Endothelial cell of umbilical vein (primary cell): ENCODE results near the gene WTAP. TPM values are rescaled to one million over a fixed set of nuclear protein-coding genes. Genes with fewer than 3 reads are reported as not detected.

Experiments used
- BruUV-seq: library from RNA; stranded (reverse); fragments of 400-500 nt; replicated peaks from 2 replicates; lab custom pipeline; 2021; lab: Mats Ljungman, UMichigan
- CTCF ChIA-PET: fragments of 300-600, 350-600 bp; sonication (Branson Sonifier 250); formaldehyde crosslinking; loops from one replicate; lab custom pipeline; 2021; ENCODE audit warnings: antibody characterized with exemption, inconsistent platforms; lab: Charles Lee
- POLR2A ChIA-PET: fragments of 300-600, 350-600 bp; sonication (Branson Sonifier 250); formaldehyde crosslinking; loops from one replicate; lab custom pipeline; 2021; ENCODE audit warnings: antibody characterized with exemption, inconsistent platforms; lab: Charles Lee
- DNase-seq: peaks from one replicate; pipeline ENCODE4 v3.0.0-alpha.2; 2011; ENCODE audit warnings: low read depth, low spot score
- FAIRE-seq: peaks from 2 replicates; lab custom pipeline; 2011; peaks lifted over from hg19 to GRCh38; lab: Jason Lieb, UNC
- H2AFZ ChIP-seq: 2 replicates; pipeline ENCODE4 v1.6.0; 2012; ENCODE audit warnings: low read depth, low read length, control low read depth, inconsistent platforms
- H3K27ac ChIP-seq: 2 replicates; pipeline ENCODE4 v1.5.1; 2011; ENCODE audit warnings: low read depth, mild to moderate bottlenecking, control low read depth, low read length, moderate library complexity; ENCODE audit not compliant: insufficient read depth
- H3K27me3 ChIP-seq, 2 experiments: 2 replicates each; pipeline versions ENCODE4 v1.6.0 to v1.6.1; 2011; ENCODE audit warnings: low read length in 2 of 2, mixed read lengths in 1 of 2; ENCODE audit not compliant: control insufficient read depth in 2 of 2, insufficient read depth in 2 of 2
- H3K36me3 ChIP-seq, 2 experiments: 2 replicates in 1 of 2; 3 replicates in 1 of 2; pipeline ENCODE4 v1.5.1; 2011; ENCODE audit warnings: low read length in 2 of 2, mild to moderate bottlenecking in 1 of 2, moderate library complexity in 1 of 2; ENCODE audit not compliant: control insufficient read depth in 2 of 2, insufficient read depth in 2 of 2; ENCODE audit errors: extremely low read depth in 1 of 2
- H3K4me1 ChIP-seq: 3 replicates; pipeline ENCODE4 v1.5.1; 2011; ENCODE audit warnings: mild to moderate bottlenecking, low read length; ENCODE audit not compliant: control insufficient read depth, insufficient read depth; ENCODE audit errors: extremely low read depth
- H3K4me2 ChIP-seq: 2 replicates; pipeline ENCODE4 v1.6.1; 2011; ENCODE audit warnings: low read length, control low read depth, mixed read lengths; ENCODE audit not compliant: insufficient read depth
- H3K4me3 ChIP-seq, 3 experiments: fragments of 200-600 bp in 1 of 3; sonication (generic), shearing (Covaris generic) in 1 of 3; replicated peaks in 1 of 3; 2 replicates each; pipeline ENCODE4 v1.5.1; 2011 to 2016; ENCODE audit warnings: control low read depth in 3 of 3, low read length in 3 of 3, mild to moderate bottlenecking in 2 of 3, inconsistent platforms in 1 of 3, low read depth in 1 of 3, moderate library complexity in 1 of 3; ENCODE audit not compliant: insufficient read depth in 1 of 3
- H3K79me2 ChIP-seq: 2 replicates; pipeline ENCODE4 v1.6.0; 2012; ENCODE audit warnings: low read length, inconsistent platforms; ENCODE audit not compliant: control insufficient read depth, insufficient read depth
- H3K9ac ChIP-seq: replicated peaks from 2 replicates; pipeline ENCODE3; 2011; ENCODE audit warnings: low read length, control low read depth; ENCODE audit not compliant: insufficient read depth; ENCODE audit errors: extremely low read depth
- H3K9me1 ChIP-seq: replicated peaks from 3 replicates; pipeline ENCODE4 v1.6.0; 2011; ENCODE audit warnings: mild to moderate bottlenecking, low read length; ENCODE audit not compliant: control insufficient read depth, insufficient read depth; ENCODE audit errors: extremely low read depth
- H3K9me3 ChIP-seq: replicated peaks from 2 replicates; pipeline ENCODE4 v1.5.1; 2012; ENCODE audit warnings: low read length, inconsistent platforms; ENCODE audit not compliant: control insufficient read depth, insufficient read depth
- H4K20me1 ChIP-seq: replicated peaks from 2 replicates; pipeline ENCODE3; 2011; ENCODE audit warnings: mild to moderate bottlenecking, low read length; ENCODE audit not compliant: control insufficient read depth, insufficient read depth; ENCODE audit errors: extremely low read depth
- CTCF ChIP-seq, 2 donors: IDR thresholded peaks; 1 replicate in 1 of 2; 2 replicates in 1 of 2; pipeline ENCODE4 v1.5.1; 2011; ENCODE audit warnings: low read length in 2 of 2, mild to moderate bottlenecking in 2 of 2, moderate library complexity in 2 of 2, control low read depth in 1 of 2, inconsistent platforms in 1 of 2, low read depth in 1 of 2; ENCODE audit not compliant: insufficient read depth in 1 of 2; ENCODE audit errors: extremely low read depth in 1 of 2
- EZH2 ChIP-seq: IDR thresholded peaks from 2 replicates; pipeline ENCODE4 v1.6.1; 2012; ENCODE audit warnings: borderline replicate concordance, low read depth, mild to moderate bottlenecking, moderate library complexity, low read length, inconsistent platforms; ENCODE audit not compliant: severe bottlenecking
- FOS ChIP-seq: IDR thresholded peaks from 2 replicates; pipeline ENCODE4 v1.6.1; 2011; ENCODE audit warnings: mild to moderate bottlenecking, low read length, moderate library complexity, borderline replicate concordance; ENCODE audit not compliant: insufficient read depth
- GATA2 ChIP-seq: IDR thresholded peaks from 2 replicates; pipeline ENCODE4 v1.7.0; 2011; ENCODE audit warnings: low read depth, mild to moderate bottlenecking, moderate library complexity, mixed read lengths, low read length; ENCODE audit not compliant: insufficient read length, insufficient read depth
- JUN ChIP-seq: IDR thresholded peaks from 2 replicates; pipeline ENCODE4 v1.6.1; 2011; ENCODE audit warnings: borderline replicate concordance, low read depth; ENCODE audit not compliant: insufficient read length, insufficient read depth
- MAX ChIP-seq: IDR thresholded peaks from 2 replicates; pipeline ENCODE4 v1.6.1; 2011; ENCODE audit not compliant: insufficient read depth, insufficient read length
- MYC ChIP-seq: IDR thresholded peaks from one replicate; pipeline ENCODE4 v1.6.1; 2011; ENCODE audit warnings: mild to moderate bottlenecking, low read depth, low read length
- POLR2A ChIP-seq: IDR thresholded peaks from 2 replicates; pipeline ENCODE4 v1.6.1; 2012; ENCODE audit warnings: low read depth, mild to moderate bottlenecking, control low read depth, low read length
- POLR2AphosphoS5 ChIP-seq: IDR thresholded peaks from 2 replicates; pipeline ENCODE4 v1.6.1; 2012; ENCODE audit warnings: low read depth, mild to moderate bottlenecking, control low read depth, low read length, moderate library complexity; ENCODE audit not compliant: insufficient read depth
- dilution Hi-C: fragments of 300-500 bp; cut with MboI; formaldehyde crosslinking; loops from one replicate; pipeline ENCODE4 v1.15.0; 2019; ENCODE audit warnings: low sequenced_read_pairs; ENCODE audit not compliant: extremely low pct_ligation_motif_present
- intact Hi-C: fragments of 100-400 bp; cut with micrococcal nuclease; formaldehyde crosslinking; loops from one replicate; pipeline ENCODE4 v1.10.0; 2022
- polyA plus RNA-seq, 4 experiments: library from polyadenylated mRNA; depleted of rRNA in 3 of 4; stranded (reverse) in 3 of 4; unstranded in 1 of 4; fragments of >200 nt; gene quantifications; 2 replicates each; pipeline versions ENCODE4 v1.2.1 to v1.2.3, GENCODE V29; 2011 to 2012; ENCODE audit warnings: missing spikeins in 1 of 4
- total RNA-seq: library from RNA; stranded (reverse); gene quantifications from 2 replicates; pipeline ENCODE4 v1.2.3, GENCODE V29; 2021

WTAP gene
- total and polyA plus RNA-seq, 2 donors (not counting 3 experiments of a cell fraction or from before 2014, with no cell fraction given), result 21.7 to 81.6 TPM

GRCh38 chr6:159742165-159742564, 14.9 kb downstream of the WTAP start:
- BruUV-seq, result no TSS peak
- H2AFZ ChIP-seq, result no peak overlapping the region

More at GRCh38 chr6:159742165-159742564, 14.9 kb downstream of the WTAP start:
- no peaks in the 10 kb centered on the region for H3K9me3 ChIP-seq
- ChIA-PET CTCF (no interaction called here), POLR2A (no interaction called here)
- no peaks in the 10 kb centered on the region for H3K27me3 ChIP-seq
- no peaks in the 10 kb centered on the region for H3K4me1 ChIP-seq
- H4K20me1 ChIP-seq, result no peaks in the 10 kb centered on the region
- H3K79me2 ChIP-seq, result peaks cover 69% of the 10 kb centered on the region
- no peak overlapping the region for H3K4me2 ChIP-seq
- no peak overlapping the region for H3K9ac ChIP-seq
- DNase-seq (no peak), FAIRE-seq (no peak)
- no peaks in the 10 kb centered on the region for H3K9me1 ChIP-seq
- intact Hi-C loops (no loop called here), dilution Hi-C loops (no loop called here)
- H3K36me3 ChIP-seq, result peaks cover 18 to 54% of the 10 kb centered on the region in 2 experiments
- TF ChIP-seq POLR2AphosphoS5 (no peak), POLR2A (no peak), MAX (no peak), FOS (no peak), CTCF (IDR thresholded peaks at IDR 0.05; ENCODE audit: extremely low read depth in 1 of 2, insufficient read depth in 1 of 2, low read depth in 1 of 2, low read length in 2 of 2) (no peak), JUN (no peak), GATA2 (no peak), EZH2 (no peak), MYC (no peak)
- no peak overlapping the region for H3K4me3 ChIP-seq
- H3K27ac ChIP-seq, result no peak overlapping the region
